DMS153 (cell line): Measurements from ENCODE around the gene APP.

Source experiments
- DNase-seq: peaks from one replicate; lab custom pipeline; 2025; lab: John Stamatoyannopoulos, UW

APP gene

GRCh38 chr21:25901330-25901979, 269.1 kb downstream of the APP start:
- no peak for DNase-seq

DNA sequence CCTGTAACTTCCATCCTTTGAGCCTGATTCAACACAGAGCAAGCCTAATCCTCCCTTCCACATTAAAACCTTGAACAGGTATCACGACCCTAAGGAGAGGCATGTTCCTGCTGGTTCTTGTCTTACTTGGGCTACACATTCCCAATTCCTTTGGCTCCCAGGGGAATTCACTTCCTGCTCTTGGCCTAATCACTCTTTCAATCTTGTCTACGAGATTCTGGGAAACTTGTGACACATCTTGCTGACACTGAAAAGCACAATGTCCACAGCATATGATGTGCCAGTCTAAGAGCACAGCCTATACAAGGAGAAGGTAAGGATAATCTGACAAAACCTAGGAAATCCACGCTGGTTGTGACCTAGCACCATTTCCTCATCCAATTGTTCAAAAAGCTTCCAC, 271.9 kb downstream of the APP start:
- DNase-seq: no peak

DNA sequence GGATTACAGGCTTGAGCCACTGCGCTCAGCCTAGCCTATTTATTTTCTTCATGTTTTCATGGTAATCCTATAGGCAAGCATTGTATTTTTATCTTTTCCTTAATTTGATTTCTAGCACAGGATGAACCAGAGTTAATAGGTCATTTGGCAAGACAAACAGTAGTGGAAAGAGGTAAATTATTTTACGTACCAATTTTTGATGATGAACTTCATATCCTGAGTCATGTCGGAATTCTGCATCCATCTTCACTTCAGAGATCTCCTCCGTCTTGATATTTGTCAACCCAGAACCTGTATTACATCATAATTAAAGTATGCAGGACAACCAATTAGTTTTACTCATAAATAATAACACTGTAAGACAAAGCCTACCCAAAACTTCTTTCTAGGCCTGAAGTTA, 273.2 kb downstream of the APP start:
- DNase-seq: no peak

DNA sequence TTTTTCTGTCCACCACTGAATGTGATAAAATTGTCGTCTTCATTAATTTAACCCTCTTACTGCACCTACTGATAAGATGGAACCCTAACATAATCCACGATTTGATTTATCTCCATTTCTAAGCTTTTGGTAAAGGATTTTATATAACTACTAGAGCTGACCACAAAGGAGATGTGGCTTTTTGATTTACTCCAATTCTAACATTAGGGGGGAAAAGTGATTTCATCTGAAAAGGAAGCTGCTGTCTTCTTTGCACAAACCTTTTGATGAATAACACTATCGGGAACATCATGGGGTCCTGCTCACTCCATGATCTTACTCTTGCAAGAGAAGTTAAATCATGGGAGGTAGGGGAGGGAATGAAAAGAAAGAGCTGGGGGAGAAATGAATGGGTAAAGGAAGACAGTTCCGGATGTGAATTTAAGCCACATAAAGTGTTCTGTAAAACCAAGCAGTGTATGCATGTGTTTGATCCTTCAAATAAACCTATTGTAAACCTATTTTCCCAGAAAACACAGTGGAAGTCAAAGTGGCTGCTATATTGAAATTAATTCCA, 274.0 kb downstream of the APP start:
- DNase-seq: no peak

DNA sequence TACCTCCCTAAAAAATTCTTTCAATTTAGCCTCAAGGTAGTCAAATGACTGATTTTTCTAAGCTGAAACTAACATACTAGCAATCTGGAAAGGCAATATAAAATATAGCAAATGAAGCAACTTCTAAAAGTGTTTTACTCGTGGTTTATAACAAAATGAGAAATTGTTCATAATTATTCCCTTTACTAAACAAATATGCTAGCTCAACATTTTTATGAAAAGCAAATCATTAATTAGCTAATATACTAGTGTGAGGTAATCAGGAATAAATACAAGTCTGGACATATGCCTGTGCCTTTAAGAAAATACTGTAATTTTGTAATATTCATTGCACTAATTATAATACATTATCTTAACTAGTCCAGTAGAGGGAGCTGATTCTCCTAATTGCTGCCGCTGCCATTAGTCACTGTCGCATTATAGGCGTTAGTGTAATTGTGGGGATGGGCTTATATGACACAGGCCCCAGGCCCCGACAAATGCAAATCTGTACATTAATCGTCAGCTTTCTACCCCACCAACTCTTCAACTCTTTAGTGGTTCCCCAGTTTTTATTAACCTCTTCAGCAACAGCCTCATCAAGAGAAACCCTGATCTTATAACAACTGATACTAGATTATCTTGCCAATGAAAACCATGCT, 274.9 kb downstream of the APP start:
- no peak for DNase-seq

DNA sequence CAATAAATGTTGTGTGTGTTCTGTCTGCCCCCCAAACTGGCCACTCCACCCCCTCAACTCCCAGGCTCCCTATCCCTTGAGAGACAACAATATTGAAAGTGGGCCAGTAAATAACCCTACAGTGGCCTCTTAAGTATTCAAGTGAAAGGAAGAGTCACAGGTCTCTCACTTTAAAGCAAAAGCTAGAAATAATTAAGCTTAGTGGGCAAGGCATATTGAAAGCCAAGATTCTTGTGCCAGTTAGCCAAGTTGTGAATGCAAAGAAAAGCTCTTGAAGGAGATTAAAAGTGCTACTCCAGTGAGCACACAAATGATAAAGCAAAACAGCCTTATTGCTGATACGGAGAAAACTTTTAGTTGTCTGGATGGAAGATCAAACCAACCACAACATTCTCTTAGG, 277.4 kb downstream of the APP start:
- DNase-seq: no peak

- DNase-seq: no peak
Measured at GRCh38 chr21:25891596-25891995, 279.0 kb downstream of the APP start.

- no peak for DNase-seq
Measured at GRCh38 chr21:25890001-25890400, 280.6 kb downstream of the APP start.

DNA sequence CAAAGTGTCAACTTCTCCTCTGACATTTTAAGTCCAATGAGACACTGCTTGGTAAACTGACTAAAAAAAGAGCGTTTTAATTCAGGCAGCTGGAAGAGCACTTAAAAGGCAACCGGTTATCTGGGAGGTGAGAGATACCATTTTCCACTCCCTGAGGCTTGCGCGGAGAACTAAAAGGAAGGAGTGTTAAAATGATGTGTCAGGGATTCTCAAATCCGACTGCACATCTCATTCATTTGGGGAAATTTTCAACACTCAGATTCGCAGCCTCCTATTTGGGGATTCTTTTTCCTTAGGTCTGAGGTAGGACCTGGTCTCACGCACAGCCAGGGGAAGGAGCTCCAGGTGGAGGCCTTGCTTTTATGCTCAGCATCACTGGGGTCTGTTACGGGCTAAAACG, 281.9 kb downstream of the APP start:
- no peak for DNase-seq

DNA sequence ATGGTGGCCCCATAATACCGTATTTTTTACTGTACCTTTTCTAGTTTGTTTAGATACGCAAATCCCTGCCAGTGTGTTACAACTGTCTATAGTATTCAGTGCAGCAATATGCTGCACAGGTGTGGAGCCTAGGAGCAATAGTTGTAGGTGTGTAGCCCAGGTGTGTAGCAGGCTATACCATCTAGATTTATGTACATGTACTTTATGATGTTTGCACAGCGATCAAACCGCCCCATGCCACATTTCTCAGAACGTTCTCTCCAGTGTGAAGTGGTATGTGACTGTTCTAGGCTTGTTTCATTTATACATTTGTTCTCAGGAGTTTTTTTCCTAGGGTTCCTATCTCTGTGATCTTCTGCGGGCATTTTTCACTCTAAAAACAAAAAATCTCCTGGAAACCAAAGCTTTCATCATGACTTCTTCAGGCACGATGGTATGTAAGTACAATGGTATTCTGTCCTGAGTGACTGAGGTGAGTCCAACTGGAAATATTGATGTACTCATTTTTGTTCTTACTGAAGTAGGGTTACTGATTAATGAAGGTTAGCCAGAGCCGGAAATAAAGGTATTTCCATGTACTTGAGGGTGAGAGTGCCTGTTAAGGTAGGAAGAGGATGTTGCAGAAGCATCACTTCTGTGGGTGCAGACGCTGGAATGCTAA, 282.8 kb downstream of the APP start:
- no peak for DNase-seq

GRCh38 chr21:25887166-25887565, 283.4 kb downstream of the APP start:
- DNase-seq: no peak

DNA sequence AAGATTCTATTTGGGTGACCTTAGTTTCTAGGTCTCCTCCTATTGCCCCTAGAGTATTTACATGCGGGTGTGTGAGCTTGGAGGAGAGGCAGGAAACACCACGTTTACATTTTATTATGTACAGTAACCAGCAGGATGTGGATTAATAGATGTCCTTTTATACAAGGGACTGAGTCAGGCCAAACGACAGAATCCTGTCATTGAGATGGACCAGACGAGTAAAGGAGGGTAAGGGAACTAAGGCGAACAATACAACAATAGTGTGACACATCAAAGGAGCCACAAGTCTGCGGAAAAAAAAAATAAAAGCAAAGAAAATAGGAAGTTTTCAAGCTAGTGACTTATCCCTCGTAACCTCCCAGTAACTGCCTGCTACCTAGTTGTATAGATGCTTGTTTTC, 284.7 kb downstream of the APP start:
- DNase-seq: no peak

GRCh38 chr21:25885405-25885804, 285.2 kb downstream of the APP start:
- no peak for DNase-seq

- no peak for DNase-seq
Measured at GRCh38 chr21:25884311-25884710, 286.3 kb downstream of the APP start.

DNA sequence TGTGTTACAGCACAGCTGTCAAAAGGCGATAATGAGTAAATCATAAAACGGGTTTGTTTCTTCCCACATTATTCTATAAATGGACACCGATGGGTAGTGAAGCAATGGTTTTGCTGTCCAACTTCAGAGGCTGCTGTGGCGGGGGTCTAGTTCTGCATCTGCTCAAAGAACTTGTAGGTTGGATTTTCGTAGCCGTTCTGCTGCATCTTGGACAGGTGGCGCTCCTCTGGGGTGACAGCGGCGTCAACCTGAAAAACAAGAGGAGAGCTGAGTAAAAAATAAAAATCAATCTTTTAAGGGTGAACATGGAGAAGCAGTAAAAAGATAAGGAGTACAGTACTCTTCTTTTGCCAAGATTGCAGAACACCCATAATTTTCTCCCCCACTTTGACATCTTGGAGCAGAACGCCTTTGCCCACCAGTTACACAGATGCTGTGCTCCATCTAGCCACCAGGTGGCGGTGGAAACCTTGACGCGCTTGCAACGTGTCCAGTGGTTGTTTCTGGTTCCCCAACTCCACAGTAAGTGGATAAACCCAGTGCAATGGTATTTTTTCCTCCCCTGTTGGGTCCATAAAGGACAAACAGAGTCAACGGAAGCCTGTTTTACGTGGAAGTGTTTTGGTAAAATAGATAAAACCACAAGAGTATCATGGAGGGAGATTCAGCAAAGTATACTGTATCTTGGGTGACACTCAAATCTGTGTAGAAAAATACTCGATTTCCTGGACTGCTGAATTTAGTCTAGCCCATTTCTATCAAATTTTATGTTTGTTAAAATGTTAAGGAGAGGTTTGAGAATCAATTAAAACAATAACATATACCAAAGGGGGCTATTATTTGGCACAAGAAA, 288.8 kb downstream of the APP start:
- no peak for DNase-seq

DNA sequence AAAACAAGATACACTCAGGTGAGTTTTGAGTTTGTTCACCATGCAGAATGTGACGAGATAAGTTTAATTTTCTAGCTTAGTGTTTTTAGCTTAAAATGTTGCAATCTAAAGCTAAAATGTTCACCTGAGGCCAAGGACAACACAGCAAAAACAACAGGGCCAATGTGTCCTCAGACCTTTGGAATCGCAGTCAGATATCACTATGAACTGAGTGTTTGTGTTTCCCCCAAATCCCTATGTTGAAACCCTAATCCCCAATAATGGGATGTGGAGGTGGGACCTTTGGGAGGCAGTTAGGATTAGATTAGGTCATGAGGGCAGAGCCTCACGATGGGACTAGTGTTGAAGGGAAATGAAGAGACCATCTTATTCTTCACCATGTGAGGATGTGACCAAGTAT, 291.4 kb downstream of the APP start:
- DNase-seq: no peak

DNA sequence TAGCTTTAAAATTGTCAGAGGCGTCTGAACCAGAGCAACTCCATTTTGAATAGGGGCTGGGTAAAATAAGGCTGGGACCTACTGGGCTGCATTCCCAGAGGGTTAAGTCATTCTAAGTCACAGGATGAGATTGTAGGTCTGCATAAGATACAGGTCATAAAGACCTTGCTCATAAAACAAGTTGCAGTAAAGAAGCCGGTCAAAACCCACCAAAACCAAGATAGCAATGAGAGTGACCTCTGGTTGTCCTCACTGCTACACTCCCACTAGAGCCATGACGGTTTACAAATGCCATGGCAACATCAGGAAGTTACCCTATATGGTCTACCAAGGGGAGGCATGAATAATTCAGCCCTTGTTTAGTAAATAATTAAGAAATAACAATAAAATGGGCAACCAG, 292.2 kb downstream of the APP start:
- no peak for DNase-seq

DNA sequence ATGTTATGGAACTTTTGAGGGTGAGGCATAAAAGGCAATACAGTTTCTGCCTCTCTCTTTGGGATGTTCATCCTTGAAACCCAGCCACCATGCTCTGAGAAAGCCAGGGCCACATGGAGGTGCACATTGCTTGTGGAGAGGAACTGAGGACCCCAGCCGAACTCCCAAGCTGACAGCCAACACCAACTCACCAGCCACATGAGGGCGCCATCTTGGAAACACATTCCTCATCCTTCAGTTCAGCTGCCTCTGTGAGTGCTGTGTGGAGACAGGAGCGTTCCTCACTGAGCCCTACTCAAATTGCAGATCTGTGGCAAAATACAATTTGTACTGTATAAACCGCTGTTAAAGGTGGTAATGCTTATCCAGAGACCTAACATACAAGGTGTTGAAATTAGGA, 298.3 kb downstream of the APP start:
- no peak for DNase-seq

DNA sequence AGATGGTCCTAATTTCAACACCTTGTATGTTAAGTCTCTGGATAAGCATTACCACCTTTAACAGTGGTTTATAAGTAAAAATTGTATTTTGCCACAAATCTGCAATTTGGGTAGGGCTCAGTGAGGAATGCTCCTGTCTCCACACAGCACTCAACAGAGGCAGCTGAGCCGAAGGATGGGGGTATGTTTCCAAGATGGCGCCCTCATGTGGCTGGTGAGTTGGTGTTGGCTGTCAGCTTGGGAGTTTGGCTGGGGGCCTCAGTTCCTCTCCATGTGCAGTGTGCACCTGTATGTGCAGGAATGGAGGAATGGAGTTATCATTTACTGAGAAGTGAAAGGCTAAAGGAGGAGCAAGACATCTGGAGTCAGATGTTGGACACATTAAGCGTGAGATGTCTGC, 299.0 kb downstream of the APP start:
- DNase-seq: no peak

DNA sequence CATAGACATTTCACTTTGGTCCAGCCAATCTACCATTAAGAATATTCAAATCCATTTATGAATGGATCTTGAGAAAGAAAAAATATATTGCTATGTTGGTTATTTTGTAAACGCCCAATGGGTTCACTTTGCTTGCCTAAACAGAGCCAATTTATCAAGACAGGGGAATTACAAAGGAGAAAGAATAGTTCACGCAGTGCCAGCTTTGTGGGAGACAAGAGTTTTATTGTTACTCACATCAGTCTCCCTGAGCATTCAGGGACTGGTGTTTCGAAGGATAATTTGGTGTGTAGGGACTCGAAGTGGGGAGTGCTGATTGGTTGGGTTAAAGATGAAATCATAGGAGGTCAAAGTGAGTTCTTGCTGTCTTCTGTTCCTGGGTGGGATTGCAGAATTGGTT, 300.5 kb downstream of the APP start:
- no peak for DNase-seq

DNA sequence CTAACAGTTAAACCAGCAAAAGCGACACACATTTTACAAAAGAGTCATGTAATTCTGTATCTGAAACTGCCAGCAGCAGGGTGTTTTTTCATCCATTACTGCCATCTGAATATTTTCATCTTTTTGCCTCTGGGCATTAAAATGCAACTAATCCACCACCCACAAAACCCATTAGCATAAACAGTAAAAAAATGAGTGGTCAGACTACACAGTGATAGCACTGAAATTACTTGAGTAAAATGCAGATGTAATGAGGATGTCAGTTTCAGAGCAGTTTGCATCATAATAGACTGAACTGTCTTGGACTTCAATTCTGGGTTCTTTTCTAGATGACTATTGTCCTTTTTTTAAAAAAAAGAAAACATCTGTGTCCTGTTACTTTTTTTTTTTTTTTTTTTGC, 303.5 kb downstream of the APP start:
- no peak for DNase-seq

DNA sequence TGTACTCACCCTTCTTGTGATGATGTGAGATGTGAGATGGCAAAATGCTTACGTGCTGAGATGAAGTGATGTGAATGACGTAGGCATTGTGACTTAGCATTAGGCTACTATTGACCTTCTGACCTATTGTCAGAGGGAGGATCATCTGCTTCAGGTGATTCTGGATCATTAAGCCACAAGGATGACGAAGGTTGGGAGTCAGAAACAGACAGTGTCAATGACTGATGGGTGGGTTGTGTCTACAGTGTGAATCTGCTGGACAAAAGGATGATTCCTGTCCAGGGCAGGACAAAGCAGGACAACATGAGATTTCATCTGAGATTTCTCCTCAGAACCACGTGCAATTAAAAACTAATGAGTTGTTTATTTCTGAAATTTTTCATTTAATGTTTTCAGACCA, 306.8 kb downstream of the APP start:
- no peak for DNase-seq
